Esophagus muscularis mucosa (tissue), 3 donors: ENCODE measurements around the gene PLEKHH3.

Experiments
- POLR2A ChIP-seq: fragments of 450-650 bp; IDR thresholded peaks from one replicate; pipeline ENCODE4 v1.6.1; 2017; ENCODE audit warnings: antibody characterized with exemption, moderate library complexity, mild to moderate bottlenecking, low read depth
- TF ChIP-seq, protein P1 (sequence below), 3 experiments: fragments of 200-600 bp in 2 of 3; fragments of 450-650 bp in 1 of 3; sonication (generic) in 2 of 3; IDR thresholded peaks; one replicate each; pipeline ENCODE4 v1.5.1; 2017 to 2019; ENCODE audit warnings: antibody characterized with exemption in 3 of 3, mild to moderate bottlenecking in 2 of 3, moderate library complexity in 1 of 3

DNA sequence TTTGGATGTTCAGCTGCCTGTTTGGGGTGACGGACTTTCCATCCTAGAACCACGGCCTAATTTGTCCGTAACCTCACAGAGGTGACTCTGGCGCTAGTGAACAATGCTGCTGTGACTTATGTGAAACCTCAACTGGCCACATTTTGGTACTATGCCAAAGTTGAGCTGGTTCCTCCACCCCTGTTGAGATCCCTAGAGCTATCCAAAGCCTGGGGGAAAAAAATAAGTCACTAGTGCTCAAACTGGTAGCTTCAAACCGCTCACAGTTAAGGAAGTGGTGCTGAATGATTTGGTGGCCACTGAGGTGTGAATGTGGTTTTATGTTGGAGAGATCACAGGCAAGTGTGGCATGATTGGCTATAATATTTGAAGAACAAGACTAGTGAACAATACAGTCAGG is 29.0 kb downstream of the PLEKHH3 start:
- TF ChIP-seq, protein P1, sequence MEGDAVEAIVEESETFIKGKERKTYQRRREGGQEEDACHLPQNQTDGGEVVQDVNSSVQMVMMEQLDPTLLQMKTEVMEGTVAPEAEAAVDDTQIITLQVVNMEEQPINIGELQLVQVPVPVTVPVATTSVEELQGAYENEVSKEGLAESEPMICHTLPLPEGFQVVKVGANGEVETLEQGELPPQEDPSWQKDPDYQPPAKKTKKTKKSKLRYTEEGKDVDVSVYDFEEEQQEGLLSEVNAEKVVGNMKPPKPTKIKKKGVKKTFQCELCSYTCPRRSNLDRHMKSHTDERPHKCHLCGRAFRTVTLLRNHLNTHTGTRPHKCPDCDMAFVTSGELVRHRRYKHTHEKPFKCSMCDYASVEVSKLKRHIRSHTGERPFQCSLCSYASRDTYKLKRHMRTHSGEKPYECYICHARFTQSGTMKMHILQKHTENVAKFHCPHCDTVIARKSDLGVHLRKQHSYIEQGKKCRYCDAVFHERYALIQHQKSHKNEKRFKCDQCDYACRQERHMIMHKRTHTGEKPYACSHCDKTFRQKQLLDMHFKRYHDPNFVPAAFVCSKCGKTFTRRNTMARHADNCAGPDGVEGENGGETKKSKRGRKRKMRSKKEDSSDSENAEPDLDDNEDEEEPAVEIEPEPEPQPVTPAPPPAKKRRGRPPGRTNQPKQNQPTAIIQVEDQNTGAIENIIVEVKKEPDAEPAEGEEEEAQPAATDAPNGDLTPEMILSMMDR (IDR thresholded peaks at IDR 0.05), result no peak
- TF ChIP-seq POLR2A, result no peak
